Peyer's patch (tissue), 4 donors: ENCODE results near the gene LUC7L3.
"Not testable (repeated sequence)": the region's sequence is repeated elsewhere in the genome, so short reads cannot be mapped to it uniquely, and the experiment has no call there.

Experiments
- CTCF ChIP-seq, 6 experiments: fragments of 450-650 bp in 4 of 6; fragments of 200-600 bp in 2 of 6; sonication (generic) in 1 of 6; IDR thresholded peaks; one replicate each; pipeline ENCODE4 v1.5.1; 2017 to 2019; ENCODE audit warnings: antibody characterized with exemption in 6 of 6, mild to moderate bottlenecking in 3 of 6, moderate library complexity in 1 of 6
- POLR2A ChIP-seq, 2 donors: fragments of 450-650 bp; IDR thresholded peaks; one replicate each; pipeline ENCODE4 v1.5.1; 2017; ENCODE audit warnings: antibody characterized with exemption in 2 of 2, mild to moderate bottlenecking in 2 of 2, moderate library complexity in 2 of 2

DNA sequence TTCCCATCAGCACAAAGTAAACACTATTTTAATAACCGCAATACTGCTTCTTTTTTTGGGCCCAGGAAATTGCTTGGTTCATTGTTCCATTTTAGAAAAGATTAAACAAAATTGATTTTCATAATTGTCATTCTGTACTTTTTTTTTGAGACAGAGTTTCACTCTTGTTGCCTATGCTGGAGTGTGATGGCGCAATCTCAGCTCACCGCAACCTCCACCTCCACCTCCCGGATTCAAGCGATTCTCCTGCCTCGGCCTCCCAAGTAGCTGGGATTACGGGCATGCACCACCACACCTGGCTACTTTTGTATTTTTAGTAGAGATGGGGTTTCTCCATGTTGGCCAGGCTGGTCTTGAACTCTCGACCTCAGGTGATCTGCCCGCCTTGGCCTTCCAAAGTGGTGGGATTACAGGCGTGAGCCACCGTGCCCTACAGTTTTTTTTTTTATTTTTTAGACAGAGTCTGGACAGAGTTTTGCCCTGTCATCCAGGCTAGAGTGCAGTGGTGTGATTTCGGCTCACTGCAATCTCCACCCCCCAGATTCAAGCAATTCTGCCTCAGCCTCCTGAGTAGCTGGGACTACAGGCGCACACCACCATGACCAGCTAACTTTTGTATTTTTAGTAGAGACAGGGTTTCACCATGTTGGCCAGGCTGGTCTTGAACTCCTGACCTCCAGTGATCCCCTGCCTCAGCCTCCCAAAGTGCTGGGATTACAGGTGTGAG, 85.5 kb downstream of the LUC7L3 start:
- not testable (repeated sequence) for TF ChIP-seq CTCF, POLR2A (IDR thresholded peaks at IDR 0.05)
